ENCODE measurements around the gene ANG. TPM values are rescaled to one million over a fixed set of nuclear protein-coding genes. Genes with fewer than 3 reads are reported as not detected.
"Not testable (repeated sequence)": the region's sequence is repeated elsewhere in the genome, so short reads cannot be mapped to it uniquely, and the experiment has no call there.

ANG gene
- total RNA-seq, 1 donor from 2014 or later = 4.0 TPM

DNA sequence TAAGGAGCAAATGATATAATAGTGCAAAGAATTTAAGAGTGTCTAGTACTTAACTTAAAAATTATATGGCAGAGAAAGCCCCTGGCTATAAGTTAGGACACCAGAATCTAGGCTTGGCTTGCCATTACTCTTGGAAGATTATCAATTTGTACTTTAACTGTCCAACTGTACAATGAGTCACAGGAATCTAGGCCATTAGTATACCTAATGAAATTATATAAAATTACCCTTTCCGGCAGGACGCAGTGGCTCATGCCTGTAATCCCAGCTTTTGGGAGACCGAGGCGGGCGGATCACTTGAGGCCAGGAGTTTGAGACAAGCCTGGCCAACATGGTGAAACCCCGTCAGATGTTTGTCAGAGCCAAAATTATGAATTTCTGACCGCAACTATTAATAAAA is 46.4 kb upstream of the ANG start:
- Histone ChIP-seq H2AFZ (ENCODE audit: low read depth, low read length) (no peak overlapping the region), H3K27ac (ENCODE audit: low read depth, low read length) (no peak overlapping the region), H3K9ac (ENCODE audit: low read length) (no peak overlapping the region), H3K36me3 (ENCODE audit: insufficient read depth, low read length) (no peaks in the 10 kb centered on the region), H3K79me2 (ENCODE audit: insufficient read depth, low read length) (no peaks in the 10 kb centered on the region), H3K27me3 (ENCODE audit: insufficient read depth, low read length) (peaks cover 3% of the 10 kb centered on the region), H4K20me1 (ENCODE audit: insufficient read depth, low read length) (no peaks in the 10 kb centered on the region), H3K4me1 (ENCODE audit: insufficient read depth, low read length) (no peaks in the 10 kb centered on the region), H3K4me3 (ENCODE audit: insufficient read depth, low read depth, low read length) (no peak overlapping the region), H3K9me3 (ENCODE audit: insufficient read depth, low read depth, low read length) (no peaks in the 10 kb centered on the region), H3K4me2 (ENCODE audit: low read length) (no peak overlapping the region)
- TF ChIP-seq, protein P1, sequence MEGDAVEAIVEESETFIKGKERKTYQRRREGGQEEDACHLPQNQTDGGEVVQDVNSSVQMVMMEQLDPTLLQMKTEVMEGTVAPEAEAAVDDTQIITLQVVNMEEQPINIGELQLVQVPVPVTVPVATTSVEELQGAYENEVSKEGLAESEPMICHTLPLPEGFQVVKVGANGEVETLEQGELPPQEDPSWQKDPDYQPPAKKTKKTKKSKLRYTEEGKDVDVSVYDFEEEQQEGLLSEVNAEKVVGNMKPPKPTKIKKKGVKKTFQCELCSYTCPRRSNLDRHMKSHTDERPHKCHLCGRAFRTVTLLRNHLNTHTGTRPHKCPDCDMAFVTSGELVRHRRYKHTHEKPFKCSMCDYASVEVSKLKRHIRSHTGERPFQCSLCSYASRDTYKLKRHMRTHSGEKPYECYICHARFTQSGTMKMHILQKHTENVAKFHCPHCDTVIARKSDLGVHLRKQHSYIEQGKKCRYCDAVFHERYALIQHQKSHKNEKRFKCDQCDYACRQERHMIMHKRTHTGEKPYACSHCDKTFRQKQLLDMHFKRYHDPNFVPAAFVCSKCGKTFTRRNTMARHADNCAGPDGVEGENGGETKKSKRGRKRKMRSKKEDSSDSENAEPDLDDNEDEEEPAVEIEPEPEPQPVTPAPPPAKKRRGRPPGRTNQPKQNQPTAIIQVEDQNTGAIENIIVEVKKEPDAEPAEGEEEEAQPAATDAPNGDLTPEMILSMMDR (IDR thresholded peaks at IDR 0.05; ENCODE audit: insufficient read depth, low read depth, low read length) = no peak
- TF ChIP-seq EZH2 (IDR thresholded peaks at IDR 0.05; ENCODE audit: insufficient read depth, low read length) = no peak
- Mint-ChIP-seq H3K36me3 (ENCODE audit: low read depth, unreplicated experiment) (no peaks in the 10 kb centered on the region), H3K27ac (ENCODE audit: unreplicated experiment) (no peak overlapping the region), H3K4me1 (ENCODE audit: low read depth, unreplicated experiment) (no peaks in the 10 kb centered on the region), H3K4me3 (ENCODE audit: unreplicated experiment) (no peak overlapping the region), H3K9me3 (ENCODE audit: unreplicated experiment) (no peaks in the 10 kb centered on the region), H3K27me3 (ENCODE audit: low read depth, unreplicated experiment) (peaks cover 24% of the 10 kb centered on the region)
- DNase-seq (ENCODE audit: low read depth) = no peak
- no peak for FAIRE-seq

DNA sequence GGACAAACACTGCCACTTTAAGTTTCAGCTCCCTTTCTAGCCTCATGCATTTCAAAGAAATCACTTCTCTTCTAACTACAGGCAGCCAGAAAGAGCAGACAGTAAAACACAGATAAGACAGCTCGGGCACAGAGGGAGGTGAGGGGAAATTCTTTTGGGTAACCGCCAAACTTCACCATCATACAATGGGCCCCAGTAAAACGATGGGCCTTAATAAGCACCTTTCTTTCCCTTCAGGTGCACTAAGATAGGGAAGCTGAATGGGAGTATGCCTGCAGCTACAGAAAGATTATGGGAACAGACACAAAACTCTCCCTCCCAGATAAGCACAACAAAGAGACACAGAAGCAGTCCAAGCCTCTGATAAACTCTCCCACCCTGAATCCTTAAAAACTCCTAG is 45.8 kb upstream of the ANG start:
- H3K4me3 Mint-ChIP-seq (ENCODE audit: unreplicated experiment); H3K27ac Mint-ChIP-seq (ENCODE audit: unreplicated experiment); H3K27me3 ChIP-seq (ENCODE audit: insufficient read depth, low read length); DNase-seq (ENCODE audit: low read depth); H4K20me1 ChIP-seq (ENCODE audit: insufficient read depth, low read length); H3K4me1 Mint-ChIP-seq (ENCODE audit: low read depth, unreplicated experiment); H3K36me3 ChIP-seq (ENCODE audit: insufficient read depth, low read length); H2AFZ ChIP-seq (ENCODE audit: low read depth, low read length); H3K27ac ChIP-seq (ENCODE audit: low read depth, low read length); H3K4me3 ChIP-seq (ENCODE audit: insufficient read depth, low read depth, low read length); H3K9ac ChIP-seq (ENCODE audit: low read length); H3K4me1 ChIP-seq (ENCODE audit: insufficient read depth, low read length); H3K9me3 Mint-ChIP-seq (ENCODE audit: unreplicated experiment); H3K79me2 ChIP-seq (ENCODE audit: insufficient read depth, low read length); FAIRE-seq; H3K4me2 ChIP-seq (ENCODE audit: low read length); H3K36me3 Mint-ChIP-seq (ENCODE audit: low read depth, unreplicated experiment); H3K9me3 ChIP-seq (ENCODE audit: insufficient read depth, low read depth, low read length): not testable (repeated sequence)
- peaks cover 24% of the 10 kb centered on the region for H3K27me3 Mint-ChIP-seq (ENCODE audit: low read depth, unreplicated experiment)

- Mint-ChIP-seq H3K4me1 (ENCODE audit: low read depth, unreplicated experiment) (no peaks in the 10 kb centered on the region), H3K4me3 (ENCODE audit: unreplicated experiment) (no peak overlapping the region), H3K27ac (ENCODE audit: unreplicated experiment) (no peak overlapping the region), H3K36me3 (ENCODE audit: low read depth, unreplicated experiment) (no peaks in the 10 kb centered on the region), H3K27me3 (ENCODE audit: low read depth, unreplicated experiment) (peaks cover 24% of the 10 kb centered on the region), H3K9me3 (ENCODE audit: unreplicated experiment) (no peaks in the 10 kb centered on the region)
- Histone ChIP-seq H3K36me3 (ENCODE audit: insufficient read depth, low read length) (no peaks in the 10 kb centered on the region), H3K9ac (ENCODE audit: low read length) (no peak overlapping the region), H3K4me3 (ENCODE audit: insufficient read depth, low read depth, low read length) (no peak overlapping the region), H3K4me2 (ENCODE audit: low read length) (no peak overlapping the region), H3K79me2 (ENCODE audit: insufficient read depth, low read length) (no peaks in the 10 kb centered on the region), H3K9me3 (ENCODE audit: insufficient read depth, low read depth, low read length) (no peaks in the 10 kb centered on the region), H3K27me3 (ENCODE audit: insufficient read depth, low read length) (peaks cover 3% of the 10 kb centered on the region), H2AFZ (ENCODE audit: low read depth, low read length) (no peak overlapping the region), H3K27ac (ENCODE audit: low read depth, low read length) (no peak overlapping the region), H3K4me1 (ENCODE audit: insufficient read depth, low read length) (no peaks in the 10 kb centered on the region), H4K20me1 (ENCODE audit: insufficient read depth, low read length) (no peaks in the 10 kb centered on the region)
- DNase-seq (ENCODE audit: low read depth) (no peak), FAIRE-seq (no peak)
- no peak for TF ChIP-seq EZH2 (IDR thresholded peaks at IDR 0.05; ENCODE audit: insufficient read depth, low read length)
- TF ChIP-seq, protein P1 (IDR thresholded peaks at IDR 0.05; ENCODE audit: insufficient read depth, low read depth, low read length) = no peak
Measured at GRCh38 chr14:20644520-20644919, 44.0 kb upstream of the ANG start.
